ENCODE data around the gene TBC1D16.

TBC1D16 gene

DNA sequence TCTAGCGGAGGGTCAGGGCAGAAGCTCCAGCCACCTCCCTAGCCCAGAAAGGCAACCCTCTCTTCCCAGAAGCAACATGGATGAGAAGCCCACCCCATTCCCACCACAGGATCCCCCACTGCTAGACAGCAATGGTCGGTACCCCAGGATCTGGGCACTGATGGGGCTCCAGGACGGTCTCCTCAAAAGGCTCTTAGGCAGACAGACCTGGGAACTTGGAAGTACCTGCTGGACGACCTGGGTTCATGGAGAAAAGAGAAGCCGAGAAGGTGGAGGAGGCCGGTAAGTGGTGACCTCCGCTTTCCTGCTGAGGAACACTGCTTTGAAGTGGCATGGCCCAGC, 96.6 kb downstream of the TBC1D16 start:
- TF ChIP-seq CTCF (conservative IDR thresholded peaks at IDR 0.05), result no peak
- no peak overlapping the region for H3K27ac ChIP-seq

DNA sequence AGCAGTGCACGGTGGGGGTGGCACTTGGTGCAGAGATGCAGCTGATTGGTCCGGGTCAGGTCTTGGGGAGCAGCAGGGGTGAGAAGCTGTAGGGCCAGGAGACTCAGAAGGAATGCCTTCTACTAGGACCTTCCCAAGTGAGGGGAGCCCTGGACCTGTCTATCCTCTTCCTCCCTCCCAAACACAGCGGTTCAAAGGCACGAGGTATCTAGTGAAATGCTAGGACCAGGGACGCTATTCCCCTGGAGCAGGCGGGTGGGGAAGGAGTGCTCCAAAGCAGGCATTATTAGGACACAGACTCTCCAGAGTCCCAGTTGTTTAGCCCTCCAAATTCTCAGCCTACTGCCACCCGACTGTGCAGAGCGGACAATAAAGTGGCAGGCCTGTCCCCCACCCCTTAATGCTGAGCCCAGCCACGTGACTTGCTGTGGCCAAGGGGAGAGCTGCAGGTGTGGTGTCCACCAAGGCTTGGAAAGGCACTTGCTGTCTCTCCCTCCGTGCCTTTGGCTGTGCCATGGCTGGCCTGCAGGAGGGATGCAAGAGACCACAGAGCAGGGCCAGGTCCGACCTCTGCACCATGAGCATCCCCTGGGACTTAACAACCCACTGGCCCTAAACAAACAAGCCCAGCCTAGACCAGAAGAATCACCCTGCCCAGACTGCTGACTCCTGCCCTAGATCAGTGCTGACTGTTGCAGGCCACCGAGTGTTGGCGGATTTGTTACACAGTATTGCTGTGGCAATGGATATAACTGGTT, 97.2 kb downstream of the TBC1D16 start:
- TF ChIP-seq CTCF (conservative IDR thresholded peaks at IDR 0.05), result no peak
- H3K27ac ChIP-seq, result no peak overlapping the region

DNA sequence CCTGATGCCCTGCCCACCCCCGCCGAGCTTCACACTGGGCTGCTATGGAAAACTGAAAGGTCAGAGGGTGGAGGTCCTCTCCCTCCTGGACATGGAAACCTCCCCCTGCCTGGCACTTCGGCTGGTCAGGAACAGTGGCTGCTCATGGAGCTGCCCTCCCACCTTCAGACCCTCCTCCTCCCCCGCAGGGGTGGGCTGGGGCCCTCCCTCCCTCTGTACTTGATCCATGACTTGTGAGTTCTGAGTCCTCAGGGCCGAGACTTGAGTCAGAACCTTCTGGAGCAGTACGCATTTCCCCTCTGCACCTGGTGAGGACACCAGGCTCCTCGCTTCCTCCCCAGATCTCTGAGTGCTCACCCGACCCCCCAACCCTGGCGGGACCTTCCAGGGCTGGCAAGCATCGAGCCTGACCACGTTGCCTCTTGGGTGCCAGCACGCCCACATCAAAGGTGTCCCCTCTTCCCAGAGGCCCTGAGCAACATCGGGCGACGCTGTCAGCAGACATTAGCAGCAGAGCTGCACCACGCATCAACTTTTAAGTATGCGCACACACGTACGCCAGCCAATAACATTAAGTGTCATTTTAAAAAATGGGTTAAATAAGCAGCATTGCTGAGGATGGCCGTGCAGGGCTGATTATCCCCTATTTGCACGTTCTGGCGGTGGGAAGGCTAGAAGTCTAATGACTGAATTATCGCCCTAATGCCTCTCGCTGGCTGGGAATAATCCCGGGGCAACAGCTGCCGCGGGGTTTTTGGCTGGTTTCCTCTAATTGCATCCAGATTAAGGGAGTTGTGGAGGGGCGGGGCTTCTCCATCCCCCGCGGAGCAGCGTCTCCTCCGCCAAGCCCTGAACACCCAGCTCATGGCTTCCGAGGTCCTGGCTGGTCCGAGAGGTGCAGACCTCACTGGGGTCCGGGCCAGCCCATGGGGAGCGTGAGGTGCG, 98.0 kb downstream of the TBC1D16 start:
- no peak overlapping the region for H3K27ac ChIP-seq
- TF ChIP-seq CTCF (conservative IDR thresholded peaks at IDR 0.05), result no peak

DNA sequence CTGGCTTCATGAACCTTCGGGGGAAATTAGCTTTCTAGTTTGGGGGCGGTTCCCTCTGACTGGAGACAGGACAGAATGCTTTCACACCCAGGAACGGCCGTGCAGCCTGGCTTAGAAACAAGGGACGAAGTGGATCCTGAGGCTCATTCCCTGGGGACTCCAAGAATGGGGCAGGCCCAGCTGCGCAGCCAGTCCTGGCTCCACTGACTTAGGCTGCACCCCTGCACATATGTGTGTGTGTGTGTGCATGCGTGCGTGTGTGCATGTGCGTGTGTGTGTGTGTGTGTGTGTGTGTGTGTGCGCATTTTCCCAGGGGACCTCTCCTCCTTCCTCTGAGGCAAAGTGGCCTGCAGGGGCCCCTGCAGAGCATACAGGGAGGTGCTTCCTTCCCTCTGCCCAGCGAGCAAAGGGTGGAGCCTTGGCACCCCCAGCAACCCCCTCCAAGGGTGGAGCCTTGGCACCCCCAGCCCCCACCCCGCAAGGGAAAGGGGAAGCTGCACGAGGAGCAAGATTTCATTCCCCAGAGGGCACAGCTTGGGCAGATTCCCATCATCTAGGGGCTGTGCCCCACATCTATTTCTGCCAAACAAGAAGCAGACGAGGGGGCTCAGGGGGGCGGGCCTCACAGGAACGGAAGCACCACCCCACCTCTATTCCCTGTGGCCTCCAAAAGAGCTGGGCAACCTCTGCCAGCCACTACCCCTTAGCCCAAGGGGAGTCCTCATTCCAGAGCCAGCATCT, 98.9 kb downstream of the TBC1D16 start:
- TF ChIP-seq CTCF (conservative IDR thresholded peaks at IDR 0.05), result no peak
- no peak overlapping the region for H3K27ac ChIP-seq

- H3K27ac ChIP-seq, result no peak overlapping the region
- TF ChIP-seq CTCF (conservative IDR thresholded peaks at IDR 0.05), result no peak
Measured at GRCh38 chr17:79936050-79936449, 99.6 kb downstream of the TBC1D16 start.

DNA sequence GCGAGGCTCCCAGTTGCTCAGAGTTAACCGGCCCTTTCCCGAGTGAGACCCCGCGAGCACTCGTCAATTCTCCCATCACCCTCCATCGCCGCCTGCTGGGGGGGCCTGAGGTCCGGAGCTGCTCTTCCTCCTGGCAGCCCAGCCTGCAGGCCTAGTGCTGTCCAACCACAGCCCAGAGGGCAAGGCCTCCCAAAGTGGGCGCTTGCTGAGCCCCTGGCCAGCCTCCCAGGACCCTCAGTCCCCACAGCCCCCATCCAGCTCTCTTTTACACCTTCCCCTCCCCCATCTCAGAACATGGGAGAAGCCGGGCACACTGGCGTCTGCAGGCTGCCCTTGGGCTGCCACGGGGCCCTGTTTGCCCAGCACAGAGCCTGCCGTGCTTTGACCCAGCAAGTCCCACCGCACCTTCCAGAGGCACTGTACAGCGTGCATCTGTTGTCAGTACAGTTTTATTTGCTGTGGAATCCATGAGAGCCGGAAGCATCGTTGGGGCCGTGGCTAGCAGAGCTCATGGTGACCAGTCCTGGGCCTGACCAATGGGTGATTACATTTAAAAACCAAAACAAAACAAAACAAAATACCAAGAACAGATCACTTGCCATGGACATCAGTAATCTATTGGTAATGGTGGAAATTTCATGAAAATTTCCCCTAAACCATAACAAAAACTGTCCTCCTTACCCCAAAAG, 100.3 kb downstream of the TBC1D16 start:
- TF ChIP-seq CTCF (conservative IDR thresholded peaks at IDR 0.05), result no peak
- H3K27ac ChIP-seq, result no peak overlapping the region
